ENCODE results near the gene PIWIL1.

Gene PIWIL1

GRCh38 chr12:130336723-130337487, 782 bp upstream of the PIWIL1 start:
- DNase-seq (ENCODE audit: low read depth, low spot score) = no peak

GRCh38 chr12:130338794-130339601, 1.3 kb downstream of the PIWIL1 start:
- no peak for DNase-seq (ENCODE audit: low read depth, low spot score)

GRCh38 chr12:130339951-130340350, 2.3 kb downstream of the PIWIL1 start:
- no peak for DNase-seq (ENCODE audit: low read depth, low spot score)

- DNase-seq (ENCODE audit: low read depth, low spot score) = no peak
Observed at GRCh38 chr12:130342442-130342841, 4.8 kb downstream of the PIWIL1 start.

- DNase-seq (ENCODE audit: low read depth, low spot score) = no peak
Observed at GRCh38 chr12:130342842-130343241, 5.2 kb downstream of the PIWIL1 start.

- DNase-seq (ENCODE audit: low read depth, low spot score) = no peak
Observed at GRCh38 chr12:130344529-130344928, 6.8 kb downstream of the PIWIL1 start.

GRCh38 chr12:130345292-130345691, 7.6 kb downstream of the PIWIL1 start:
- no peak for DNase-seq (ENCODE audit: low read depth, low spot score)

- no peak for DNase-seq (ENCODE audit: low read depth, low spot score)
Observed at GRCh38 chr12:130347588-130347987, 9.9 kb downstream of the PIWIL1 start.

- DNase-seq (ENCODE audit: low read depth, low spot score) = no peak
Observed at GRCh38 chr12:130350715-130351114, 13.0 kb downstream of the PIWIL1 start.

GRCh38 chr12:130351326-130351725, 13.6 kb downstream of the PIWIL1 start:
- DNase-seq (ENCODE audit: low read depth, low spot score) = no peak

GRCh38 chr12:130353081-130353480, 15.4 kb downstream of the PIWIL1 start:
- no peak for DNase-seq (ENCODE audit: low read depth, low spot score)

- no peak for DNase-seq (ENCODE audit: low read depth, low spot score)
Observed at GRCh38 chr12:130354407-130354806, 16.7 kb downstream of the PIWIL1 start.

- no peak for DNase-seq (ENCODE audit: low read depth, low spot score)
Observed at GRCh38 chr12:130356222-130356621, 18.5 kb downstream of the PIWIL1 start.

- DNase-seq (ENCODE audit: low read depth, low spot score) = no peak
Observed at GRCh38 chr12:130357241-130357640, 19.6 kb downstream of the PIWIL1 start.

GRCh38 chr12:130357729-130358330, 20.1 kb downstream of the PIWIL1 start:
- DNase-seq (ENCODE audit: low read depth, low spot score) = no peak

- DNase-seq (ENCODE audit: low read depth, low spot score) = no peak
Observed at GRCh38 chr12:130362060-130362459, 24.4 kb downstream of the PIWIL1 start.

GRCh38 chr12:130364578-130364977, 26.9 kb downstream of the PIWIL1 start:
- no peak for DNase-seq (ENCODE audit: low read depth, low spot score)

- DNase-seq (ENCODE audit: low read depth, low spot score) = no peak
Observed at GRCh38 chr12:130366159-130366558, 28.5 kb downstream of the PIWIL1 start.

- no peak for DNase-seq (ENCODE audit: low read depth, low spot score)
Observed at GRCh38 chr12:130367003-130367402, 29.3 kb downstream of the PIWIL1 start.

GRCh38 chr12:130367523-130367922, 29.8 kb downstream of the PIWIL1 start:
- no peak for DNase-seq (ENCODE audit: low read depth, low spot score)

- no peak for DNase-seq (ENCODE audit: low read depth, low spot score)
Observed at GRCh38 chr12:130369816-130370215, 32.1 kb downstream of the PIWIL1 start.

GRCh38 chr12:130371296-130371695, 33.6 kb downstream of the PIWIL1 start:
- DNase-seq (ENCODE audit: low read depth, low spot score) = no peak

- DNase-seq (ENCODE audit: low read depth, low spot score) = no peak
Observed at GRCh38 chr12:130372936-130373335, 35.2 kb downstream of the PIWIL1 start.
